ENCODE data around the gene PALD1.
"Not testable (repeated sequence)": the region's sequence is repeated elsewhere in the genome, so short reads cannot be mapped to it uniquely, and the experiment has no call there.

DNA sequence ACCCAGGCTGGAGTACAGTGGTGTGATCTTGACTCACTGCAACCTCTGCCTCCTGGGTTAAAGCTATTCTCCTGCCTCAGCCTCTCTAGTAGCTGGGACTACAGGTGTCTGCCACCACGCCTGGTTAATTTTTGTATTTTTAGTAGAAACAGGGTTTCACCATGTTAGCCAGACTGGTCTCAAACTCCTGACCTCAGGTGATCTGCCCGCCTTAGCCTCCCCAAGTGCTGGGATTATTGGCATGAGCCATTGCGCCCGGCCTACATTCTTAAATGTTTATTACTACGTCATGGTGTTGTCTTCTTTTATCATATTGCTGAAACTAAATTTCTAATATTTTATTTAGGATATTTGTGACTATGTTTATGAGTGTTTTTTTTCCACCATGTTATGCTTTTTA is 102.6 kb downstream of the PALD1 start:
- TF ChIP-seq, protein P1, sequence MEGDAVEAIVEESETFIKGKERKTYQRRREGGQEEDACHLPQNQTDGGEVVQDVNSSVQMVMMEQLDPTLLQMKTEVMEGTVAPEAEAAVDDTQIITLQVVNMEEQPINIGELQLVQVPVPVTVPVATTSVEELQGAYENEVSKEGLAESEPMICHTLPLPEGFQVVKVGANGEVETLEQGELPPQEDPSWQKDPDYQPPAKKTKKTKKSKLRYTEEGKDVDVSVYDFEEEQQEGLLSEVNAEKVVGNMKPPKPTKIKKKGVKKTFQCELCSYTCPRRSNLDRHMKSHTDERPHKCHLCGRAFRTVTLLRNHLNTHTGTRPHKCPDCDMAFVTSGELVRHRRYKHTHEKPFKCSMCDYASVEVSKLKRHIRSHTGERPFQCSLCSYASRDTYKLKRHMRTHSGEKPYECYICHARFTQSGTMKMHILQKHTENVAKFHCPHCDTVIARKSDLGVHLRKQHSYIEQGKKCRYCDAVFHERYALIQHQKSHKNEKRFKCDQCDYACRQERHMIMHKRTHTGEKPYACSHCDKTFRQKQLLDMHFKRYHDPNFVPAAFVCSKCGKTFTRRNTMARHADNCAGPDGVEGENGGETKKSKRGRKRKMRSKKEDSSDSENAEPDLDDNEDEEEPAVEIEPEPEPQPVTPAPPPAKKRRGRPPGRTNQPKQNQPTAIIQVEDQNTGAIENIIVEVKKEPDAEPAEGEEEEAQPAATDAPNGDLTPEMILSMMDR (conservative IDR thresholded peaks at IDR 0.05): not testable (repeated sequence)
- not testable (repeated sequence) for TF ChIP-seq ZFX (IDR thresholded peaks at IDR 0.05)
